HG02970 (cell line): Measurements from ENCODE around the gene GHRL.
"Not testable (repeated sequence)": the region's sequence is repeated elsewhere in the genome, so short reads cannot be mapped to it uniquely, and the experiment has no call there.

Experiments used
- ATAC-seq: cut with Tn5 transposase; IDR thresholded peaks from one replicate; pipeline ENCODE4 v1.9.1; 2021; ENCODE audit warnings: mild to moderate bottlenecking, moderate library complexity, moderate number of reproducible peaks; ENCODE audit not compliant: unreplicated experiment, low FRiP score

GHRL gene

GRCh38 chr3:10278501-10278900 is 14.2 kb downstream of the GHRL start:
- no peak for ATAC-seq

GRCh38 chr3:10277115-10277625 is 15.6 kb downstream of the GHRL start:
- ATAC-seq = no peak

DNA sequence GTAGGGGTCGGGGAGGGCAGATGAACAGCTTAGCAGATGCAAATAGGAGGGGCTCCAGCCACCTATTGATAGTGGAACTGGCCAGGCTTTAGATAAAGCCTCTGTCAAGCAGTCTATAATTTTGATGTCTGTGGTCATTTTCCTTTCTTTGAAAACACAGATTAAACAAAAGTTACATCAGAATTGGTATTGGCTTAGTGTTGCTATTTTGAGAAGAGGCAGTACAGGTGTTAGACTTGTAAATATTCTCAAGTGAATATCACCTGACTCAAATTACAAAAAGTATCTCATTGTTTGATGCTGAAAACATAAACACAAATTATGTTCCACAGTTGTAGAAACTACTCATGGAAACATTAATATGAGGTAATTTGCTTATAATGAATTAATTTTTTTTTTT is 18.1 kb downstream of the GHRL start:
- ATAC-seq = no peak

DNA sequence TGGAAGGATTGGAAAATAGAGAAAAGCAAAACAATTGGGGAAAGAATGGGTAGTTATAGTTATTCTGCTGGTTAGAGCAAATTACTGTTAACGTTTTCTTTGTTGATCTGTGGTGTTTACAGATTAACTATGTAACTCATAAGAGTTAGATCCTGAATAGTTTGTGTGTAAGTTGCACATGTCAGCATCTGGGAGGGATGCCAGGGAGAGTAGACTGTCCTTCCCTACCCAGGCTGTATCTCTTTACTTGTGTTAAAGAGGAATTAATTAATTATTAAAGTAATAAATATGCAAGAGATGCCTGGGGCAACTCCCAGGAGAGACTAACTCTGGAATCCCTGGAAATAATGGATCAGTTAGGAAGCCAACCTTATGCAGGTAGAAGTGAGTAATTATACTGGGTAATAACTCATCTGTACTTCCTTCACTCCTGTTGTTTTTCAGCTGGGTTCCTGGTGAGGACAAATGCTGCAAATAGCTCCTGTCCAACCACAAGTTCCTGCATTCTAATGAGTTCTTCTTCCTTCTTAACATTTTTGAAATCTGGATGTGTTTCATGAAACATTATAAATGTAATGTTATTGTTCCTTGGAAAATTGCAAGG is 18.9 kb downstream of the GHRL start:
- no peak for ATAC-seq

DNA sequence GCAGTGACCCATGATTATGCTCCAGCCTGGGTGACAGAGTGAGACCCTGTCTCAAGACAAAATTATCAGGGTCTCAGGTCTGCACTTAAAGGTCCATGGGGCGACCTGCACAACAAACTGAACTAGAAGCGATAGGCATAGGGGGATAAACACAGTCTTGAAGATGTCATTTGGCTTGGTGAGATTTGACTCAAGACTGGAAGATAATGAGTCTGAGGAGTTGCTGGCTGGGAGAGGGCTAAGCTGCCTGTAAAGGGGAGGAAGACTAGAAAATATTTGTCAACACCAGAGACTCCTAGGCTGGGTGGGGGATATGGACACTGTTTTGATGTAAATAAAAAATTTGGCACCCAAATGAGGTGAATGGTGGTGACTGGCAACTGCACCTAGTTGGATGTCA is 19.8 kb downstream of the GHRL start:
- no peak for ATAC-seq

GRCh38 chr3:10272476-10272875 is 20.3 kb downstream of the GHRL start:
- ATAC-seq = not testable (repeated sequence)

DNA sequence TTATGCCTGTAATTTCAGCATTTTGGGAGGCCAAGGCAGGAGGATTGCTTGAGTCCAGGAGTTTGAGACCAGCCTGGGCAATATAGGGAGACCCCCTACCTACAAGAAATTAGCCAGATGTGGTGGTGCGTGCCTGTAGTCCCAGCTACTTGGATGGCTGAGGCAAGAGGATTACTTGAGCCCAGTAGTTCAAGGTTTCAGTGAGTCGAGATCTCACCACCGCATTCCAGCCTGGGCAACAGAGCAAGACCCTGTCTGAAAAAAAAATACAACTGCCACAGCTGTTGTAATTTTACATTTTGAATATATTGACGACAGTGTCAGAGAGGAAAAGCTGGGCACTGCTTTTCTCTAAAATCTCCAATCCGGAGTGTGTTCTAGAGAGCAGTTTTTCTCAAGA is 23.3 kb downstream of the GHRL start:
- ATAC-seq = no peak

DNA sequence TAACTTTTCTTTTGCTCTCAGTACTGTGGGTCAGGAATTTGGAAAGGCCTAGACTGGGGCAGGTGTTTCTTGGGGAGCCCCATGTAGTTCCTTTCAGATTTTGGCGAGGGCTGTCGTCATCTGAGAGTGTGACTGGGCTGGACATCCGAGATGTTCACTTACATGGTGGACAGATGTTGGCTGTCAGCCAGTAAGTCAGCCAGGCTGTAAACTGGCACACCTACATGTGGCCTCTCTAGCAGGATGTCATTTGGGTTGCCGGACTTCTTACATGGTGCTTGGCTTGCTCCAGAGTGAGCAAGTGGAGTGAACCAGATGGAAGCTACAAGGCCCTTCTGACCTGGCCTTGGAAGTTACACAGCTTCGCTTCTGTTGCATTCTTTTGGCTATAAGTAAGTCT is 23.8 kb downstream of the GHRL start:
- ATAC-seq = no peak

DNA sequence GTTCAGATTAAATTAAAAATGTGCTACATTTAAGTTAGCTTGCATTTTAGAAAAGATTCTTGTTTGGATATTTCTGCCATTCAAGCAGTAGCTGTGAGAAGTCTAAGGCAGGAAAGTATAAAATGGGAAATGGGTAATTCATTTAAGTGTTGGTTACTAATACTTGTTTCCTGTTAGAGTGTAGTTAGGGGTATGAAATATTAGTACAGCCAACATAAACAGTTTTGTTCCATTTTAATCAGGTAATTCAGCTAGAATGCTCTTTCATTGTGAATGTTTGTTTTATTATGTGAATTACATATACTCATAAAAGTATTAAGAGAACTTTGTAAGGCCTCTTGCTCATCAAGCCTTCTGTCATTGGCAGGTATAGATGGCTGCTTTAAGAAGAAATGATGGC is 24.6 kb downstream of the GHRL start:
- no peak for ATAC-seq

DNA sequence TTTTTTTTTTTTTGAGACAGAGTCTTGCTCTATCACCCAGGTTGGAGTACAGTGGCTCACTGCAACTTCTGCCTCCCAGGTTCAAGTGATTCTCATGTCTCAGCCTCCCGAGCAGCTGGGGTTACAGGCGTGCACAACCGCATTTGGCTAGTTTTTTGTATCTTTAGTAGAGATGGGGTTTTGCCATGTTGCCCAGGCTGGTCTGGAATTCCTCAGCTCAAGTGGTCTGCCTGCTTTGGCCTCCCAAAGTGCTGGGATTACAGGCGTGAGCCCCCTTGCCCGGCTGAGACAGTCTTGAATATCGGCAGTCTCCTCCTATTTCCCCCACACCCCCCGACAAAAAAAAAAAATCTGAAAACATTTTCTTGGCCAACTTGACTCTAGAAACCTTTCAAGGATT is 25.8 kb downstream of the GHRL start:
- ATAC-seq = not testable (repeated sequence)

- no peak for ATAC-seq
Observed at GRCh38 chr3:10265833-10266232, 26.9 kb downstream of the GHRL start.

DNA sequence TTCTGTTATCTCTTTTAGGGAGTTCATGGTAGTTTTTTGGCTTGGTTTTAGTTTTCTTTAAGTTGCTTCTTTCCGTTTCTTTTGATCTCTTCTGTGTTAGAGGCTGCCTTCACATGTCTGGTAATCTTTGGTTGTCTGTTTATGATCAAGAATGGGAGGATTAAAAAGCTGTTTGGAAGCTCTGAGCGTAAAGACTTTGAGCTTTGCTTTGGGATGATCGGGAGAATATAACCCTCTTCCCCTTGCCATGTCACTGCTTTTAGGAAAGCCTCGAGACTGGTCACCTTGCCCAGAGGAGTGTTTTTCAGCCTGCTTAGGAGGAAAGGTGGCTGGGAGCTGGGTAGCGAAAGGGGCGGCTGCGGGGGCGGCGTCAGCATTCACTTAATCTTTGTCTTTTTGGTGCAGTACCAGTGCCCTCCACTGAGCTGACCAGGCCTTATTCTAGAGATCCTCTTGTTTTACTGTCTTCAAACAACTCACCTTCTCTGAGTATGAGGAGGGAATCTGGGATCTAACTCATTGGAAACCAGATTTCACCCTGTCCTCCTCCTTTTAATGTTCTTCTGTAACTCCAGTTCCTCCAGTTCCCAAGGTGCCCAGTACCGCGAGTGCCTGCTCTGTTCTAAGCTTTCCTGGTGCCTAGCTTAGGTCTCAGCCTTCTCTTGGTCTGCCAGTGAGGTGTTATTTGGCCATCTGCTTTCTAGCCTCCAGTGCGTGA is 28.9 kb downstream of the GHRL start:
- ATAC-seq = no peak

DNA sequence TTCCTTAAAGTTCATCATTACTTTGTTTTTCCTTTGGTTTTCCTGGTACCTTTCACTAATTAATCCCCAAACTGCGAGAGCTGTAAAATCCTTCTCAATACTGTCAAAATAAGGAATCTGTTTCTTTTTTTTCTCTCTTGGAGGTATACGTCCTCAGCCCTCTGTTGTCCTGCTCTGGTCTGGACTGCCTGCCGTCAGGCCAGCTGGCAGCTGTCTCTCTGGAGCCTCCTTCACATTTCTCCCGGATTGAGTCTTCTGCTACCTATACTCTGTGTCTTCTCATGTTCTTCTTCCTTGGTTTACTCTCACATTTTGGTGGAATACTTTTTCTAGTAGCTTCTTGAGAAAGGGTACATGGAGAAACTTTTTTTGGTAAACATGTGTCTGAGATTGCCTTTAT is 30.7 kb downstream of the GHRL start:
- no peak for ATAC-seq

GRCh38 chr3:10260211-10260701 is 32.5 kb downstream of the GHRL start:
- ATAC-seq = no peak

GRCh38 chr3:10259798-10260197 is 32.9 kb downstream of the GHRL start:
- no peak for ATAC-seq

- no peak for ATAC-seq
Observed at GRCh38 chr3:10259036-10259435, 33.7 kb downstream of the GHRL start.

- no peak for ATAC-seq
Observed at GRCh38 chr3:10255835-10256234, 36.9 kb downstream of the GHRL start.

GRCh38 chr3:10253731-10254130 is 39.0 kb downstream of the GHRL start:
- no peak for ATAC-seq

DNA sequence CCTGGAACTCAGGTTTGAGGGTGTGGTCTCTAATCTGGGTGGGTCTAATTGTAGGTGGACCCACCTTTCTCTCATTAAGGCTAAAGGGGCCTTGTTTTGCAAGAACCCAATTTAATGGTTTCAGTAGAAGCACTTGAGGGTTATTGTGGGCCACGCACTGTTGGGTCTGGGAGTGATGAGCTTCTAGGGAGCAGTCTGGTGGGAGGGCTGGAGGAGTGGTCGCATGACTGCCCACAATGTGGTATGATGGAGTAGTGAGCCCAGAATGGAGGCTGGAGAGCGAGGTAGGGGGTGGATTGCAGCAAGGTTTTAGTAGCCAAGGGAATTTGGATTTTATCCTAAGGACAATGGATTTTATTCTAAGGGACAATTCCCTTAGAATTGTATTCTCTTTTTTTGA is 41.7 kb downstream of the GHRL start:
- no peak for ATAC-seq

GRCh38 chr3:10249833-10250232 is 42.9 kb downstream of the GHRL start:
- ATAC-seq = no peak

- no peak for ATAC-seq
Observed at GRCh38 chr3:10248984-10249748, 43.6 kb downstream of the GHRL start.
